GM12874 (cell line): ENCODE data around the gene VAMP4.

ENCODE experiments used
- TF ChIP-seq, protein P1 (sequence below): IDR thresholded peaks from 2 replicates; pipeline ENCODE4 v1.5.1; 2011; ENCODE audit warnings: low read depth, mild to moderate bottlenecking, control low read depth, low read length, moderate library complexity; ENCODE audit not compliant: insufficient read depth

The VAMP4 gene

DNA sequence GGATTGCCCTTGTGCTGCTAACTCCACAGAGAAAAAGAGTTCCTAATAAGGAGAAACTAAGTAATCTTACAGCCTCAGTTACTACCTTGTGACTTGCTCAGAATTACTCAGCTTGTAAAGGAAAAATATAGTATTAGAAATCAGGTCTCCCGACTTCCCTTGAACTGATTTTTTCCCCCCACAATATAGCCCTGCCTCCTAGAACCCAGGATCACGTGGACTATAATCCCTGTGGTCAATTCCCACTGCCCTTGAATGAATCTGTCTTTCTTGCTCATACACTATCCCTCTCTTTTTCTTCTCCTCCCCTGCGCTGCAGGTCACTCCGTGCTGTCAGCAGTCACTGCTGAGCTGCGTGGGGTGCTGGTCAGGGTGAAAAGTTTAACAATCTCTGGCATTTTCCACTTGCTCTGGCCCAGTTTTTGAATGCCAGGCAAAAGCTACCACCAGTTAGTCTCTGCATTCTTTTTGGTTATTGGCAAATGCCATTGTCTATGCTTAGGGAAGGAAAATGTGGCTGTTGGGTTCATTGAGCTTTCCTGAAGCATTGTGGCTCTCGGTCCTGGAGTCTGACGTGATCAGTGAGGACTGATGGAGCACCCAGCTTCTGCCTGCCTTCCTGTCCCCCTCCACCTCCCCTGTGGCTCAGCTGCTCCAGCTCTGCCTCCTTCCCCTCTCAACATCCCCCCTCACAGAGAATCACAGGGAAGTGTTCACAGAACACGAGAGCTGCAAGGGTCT is 87.5 kb downstream of the VAMP4 start:
- TF ChIP-seq, protein P1, sequence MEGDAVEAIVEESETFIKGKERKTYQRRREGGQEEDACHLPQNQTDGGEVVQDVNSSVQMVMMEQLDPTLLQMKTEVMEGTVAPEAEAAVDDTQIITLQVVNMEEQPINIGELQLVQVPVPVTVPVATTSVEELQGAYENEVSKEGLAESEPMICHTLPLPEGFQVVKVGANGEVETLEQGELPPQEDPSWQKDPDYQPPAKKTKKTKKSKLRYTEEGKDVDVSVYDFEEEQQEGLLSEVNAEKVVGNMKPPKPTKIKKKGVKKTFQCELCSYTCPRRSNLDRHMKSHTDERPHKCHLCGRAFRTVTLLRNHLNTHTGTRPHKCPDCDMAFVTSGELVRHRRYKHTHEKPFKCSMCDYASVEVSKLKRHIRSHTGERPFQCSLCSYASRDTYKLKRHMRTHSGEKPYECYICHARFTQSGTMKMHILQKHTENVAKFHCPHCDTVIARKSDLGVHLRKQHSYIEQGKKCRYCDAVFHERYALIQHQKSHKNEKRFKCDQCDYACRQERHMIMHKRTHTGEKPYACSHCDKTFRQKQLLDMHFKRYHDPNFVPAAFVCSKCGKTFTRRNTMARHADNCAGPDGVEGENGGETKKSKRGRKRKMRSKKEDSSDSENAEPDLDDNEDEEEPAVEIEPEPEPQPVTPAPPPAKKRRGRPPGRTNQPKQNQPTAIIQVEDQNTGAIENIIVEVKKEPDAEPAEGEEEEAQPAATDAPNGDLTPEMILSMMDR = no peak

DNA sequence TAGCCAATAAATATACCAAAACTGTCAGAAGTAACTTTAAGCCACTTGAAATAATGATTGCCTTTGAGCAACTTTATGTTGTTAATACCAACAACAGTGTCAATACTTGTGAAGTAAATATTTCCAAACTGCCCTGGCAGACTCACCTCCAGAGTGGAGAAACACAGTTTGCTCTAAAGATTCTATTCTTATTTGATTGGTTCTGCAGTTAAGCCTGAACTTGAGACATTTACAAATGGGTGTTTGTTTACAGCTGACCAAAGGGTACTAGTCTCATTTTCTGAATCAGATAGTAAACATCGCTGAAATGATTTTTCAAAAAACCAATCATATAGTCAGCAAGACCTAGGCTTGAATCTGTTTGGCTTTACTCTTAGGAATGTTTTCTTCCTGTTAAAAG is 88.1 kb downstream of the VAMP4 start:
- TF ChIP-seq, protein P1 = no peak

DNA sequence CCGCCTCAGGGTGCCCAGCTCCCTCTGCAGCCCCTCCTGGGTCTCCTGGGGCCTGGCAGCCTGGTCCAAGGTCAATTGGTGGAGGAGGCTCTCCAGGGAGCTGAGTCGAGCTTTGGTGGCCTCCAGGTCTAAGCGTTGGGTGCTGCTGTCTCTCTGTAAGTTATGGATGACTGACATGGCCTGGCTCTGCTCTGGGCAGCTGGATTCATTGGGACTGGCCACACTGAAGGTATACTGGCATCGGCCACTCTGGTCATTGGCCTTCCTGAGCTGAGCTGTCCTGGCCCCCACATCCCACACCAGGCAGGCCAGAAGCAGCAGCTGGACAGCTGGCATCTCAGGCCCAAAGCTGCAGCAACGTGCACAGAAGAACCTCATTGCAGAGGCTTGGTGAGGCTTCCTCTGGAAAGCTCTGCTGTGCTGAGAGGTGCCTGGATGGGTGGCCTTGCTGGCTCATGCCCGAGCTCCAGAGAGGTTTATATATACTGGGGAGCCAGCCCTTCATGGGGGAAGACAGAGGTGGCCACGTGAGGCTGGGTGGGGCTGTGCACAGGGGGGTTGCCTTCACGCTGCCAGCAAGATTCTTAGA is 89.5 kb downstream of the VAMP4 start, which contains the start of gene MYOC:
Gene MYOC (minus strand): TSS at position 455 of the 589 bp plus-strand sequence. CDS start 77 bp downstream, at position 378.
- TF ChIP-seq, protein P1 = no peak
